ENCODE measurements around the gene RTL5.

DNA sequence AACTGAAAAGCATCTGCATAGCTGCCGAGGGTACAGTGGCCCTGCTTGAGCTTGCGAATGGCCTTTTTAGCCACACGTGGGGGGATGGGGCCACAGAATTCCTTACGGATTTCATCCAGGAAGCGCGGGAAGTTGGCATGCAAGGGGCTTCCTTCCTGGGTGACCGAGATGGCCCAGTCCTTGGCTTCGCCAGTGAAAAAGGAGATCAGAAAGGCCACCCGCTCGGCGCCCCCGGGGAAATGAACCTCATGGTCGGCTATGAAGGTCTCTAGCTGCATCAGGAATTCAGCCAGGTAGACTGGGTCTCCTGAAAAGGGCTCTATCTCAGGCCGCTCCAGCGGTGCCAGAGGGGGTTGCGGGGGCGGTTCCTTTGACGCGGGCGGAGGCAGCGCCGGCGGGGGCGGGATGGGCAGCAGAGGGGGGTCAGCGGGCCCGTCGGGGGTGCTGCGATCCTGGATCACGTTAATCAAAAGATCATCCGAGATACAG is 909 bp downstream of the RTL5 start:
- TF ChIP-seq SUZ12 (IDR thresholded peaks at IDR 0.05) (no peak), FOXK2 (IDR thresholded peaks at IDR 0.05) (no peak), BHLHE40 (IDR thresholded peaks at IDR 0.05; ENCODE audit: borderline replicate concordance) (no peak), FOXA1 (IDR thresholded peaks at IDR 0.05) (no peak), ELF4 (IDR thresholded peaks at IDR 0.05) (no peak), ZNF384 (IDR thresholded peaks at IDR 0.05) (no peak), FOXM1 (IDR thresholded peaks at IDR 0.05; ENCODE audit: borderline replicate concordance) (no peak), SP1 (IDR thresholded peaks at IDR 0.05) (no peak), TARDBP (IDR thresholded peaks at IDR 0.05) (no peak), NFRKB (IDR thresholded peaks at IDR 0.05) (no peak), CTBP1 (IDR thresholded peaks at IDR 0.05; ENCODE audit: borderline replicate concordance) (no peak), L3MBTL2 (conservative IDR thresholded peaks at IDR 0.05) (no peak), ARNT (IDR thresholded peaks at IDR 0.05) (no peak)

Data from HEK293T (cell line).